ENCODE results near the gene TST. TPM values are rescaled to one million over a fixed set of nuclear protein-coding genes. Genes with fewer than 3 reads are reported as not detected.

The TST gene
- total RNA-seq, 4 donors from 2014 or later, result 42.2 to 66.5 (median 51.9) TPM

GRCh38 chr22:36977947-36978660 lies 41.1 kb downstream of the TST start:
- TF ChIP-seq POLR2A (IDR thresholded peaks at IDR 0.05), result no peak
- peak; percentile 85 to 94 (median 89) for TF ChIP-seq CTCF (IDR thresholded peaks at IDR 0.05 in 4 of 5, conservative IDR thresholded peaks at IDR 0.05 in 1 of 5)
- Histone ChIP-seq H3K27ac (no peak overlapping the region), H3K36me3 (no peaks in the 10 kb centered on the region), H3K9me3 (no peaks in the 10 kb centered on the region), H3K27me3 (peaks cover 1 to 15% (median 2%) of the 10 kb centered on the region in 3 donors), H3K4me1 (peaks cover 0 to 5% of the 10 kb centered on the region in 2 donors), H3K4me3 (peak overlapping the region; percentile 47 to 51 (median 50))
- DNase-seq, result peak; percentile 79 to 80
- intact Hi-C loops (cut with DNase I; ENCODE audit: low total_unique reads), result loop anchor here (1.0 to 2.0 kb wide), 5 partner anchors 41 to 221 kb away; partner anchors contain the start of genes MPST and TST
- in situ Hi-C loops (cut with MboI; ENCODE audit: low sequenced_read_pairs in 4 of 4), result loop anchor here in 3 of 4 donors (10.0 to 25.0 kb wide), 4 partner anchors 123 to 203 kb away; partner anchors contain the start of gene IFT27 (in 2 of the 3)
- peak; percentile 92 to 94 for ATAC-seq

GRCh38 chr22:36977401-36977861 lies 41.8 kb downstream of the TST start:
- no peak for TF ChIP-seq POLR2A (IDR thresholded peaks at IDR 0.05)
- TF ChIP-seq CTCF (IDR thresholded peaks at IDR 0.05 in 4 of 5, conservative IDR thresholded peaks at IDR 0.05 in 1 of 5), result no peak
- in situ Hi-C loops (cut with MboI; ENCODE audit: low sequenced_read_pairs in 4 of 4), result loop anchor here in 3 of 4 donors (10.0 to 25.0 kb wide), 4 partner anchors 123 to 203 kb away; partner anchors contain the start of gene IFT27 (in 2 of the 3)
- Histone ChIP-seq H3K36me3 (no peaks in the 10 kb centered on the region), H3K9me3 (no peaks in the 10 kb centered on the region), H3K4me1 (peaks cover 0 to 5% of the 10 kb centered on the region in 2 donors), H3K4me3 (peak overlapping the region; percentile 47 to 51 (median 50)), H3K27me3 (peaks cover 0 to 8% (median under 1%) of the 10 kb centered on the region in 3 donors), H3K27ac (no peak overlapping the region)
- DNase-seq (peak in 1 of 2 donors; percentile 35), ATAC-seq (peak in 1 of 2 donors; percentile 54)
- intact Hi-C loops (cut with DNase I; ENCODE audit: low total_unique reads), result no loop called here

DNA sequence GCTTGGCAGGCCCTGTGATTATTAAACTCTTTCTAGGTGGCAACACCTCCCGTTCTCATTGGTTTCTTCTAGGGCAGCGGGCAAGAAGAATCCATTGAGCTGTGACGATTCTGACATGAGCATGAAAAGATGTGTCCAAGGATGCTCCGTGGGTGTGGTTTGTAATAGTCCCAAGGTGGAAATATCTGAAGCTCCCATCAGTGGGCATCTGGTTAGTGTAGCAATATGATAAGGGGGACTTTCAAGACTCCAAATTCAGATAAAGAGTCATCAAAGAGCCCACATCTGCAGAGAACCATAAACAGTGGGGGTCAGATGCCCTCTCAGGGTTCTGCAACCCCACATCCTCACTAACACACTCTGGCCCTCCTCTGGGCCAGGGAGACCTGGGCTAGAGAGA lies 42.6 kb downstream of the TST start:
- TF ChIP-seq CTCF (IDR thresholded peaks at IDR 0.05 in 4 of 5, conservative IDR thresholded peaks at IDR 0.05 in 1 of 5) (no peak), POLR2A (IDR thresholded peaks at IDR 0.05) (no peak)
- H3K9me3 ChIP-seq, result no peaks in the 10 kb centered on the region
- H3K4me3 ChIP-seq, result no peak overlapping the region
- DNase-seq, result no peak
- in situ Hi-C loops (cut with MboI; ENCODE audit: low sequenced_read_pairs in 4 of 4) (loop anchor here in 3 of 4 donors (10.0 to 25.0 kb wide), 4 partner anchors 122 to 202 kb away; partner anchors contain the start of gene IFT27 (in 2 of the 3)), intact Hi-C loops (cut with DNase I; ENCODE audit: low total_unique reads) (no loop called here)
- H3K4me1 ChIP-seq, result peaks cover 0 to 5% of the 10 kb centered on the region in 2 donors
- no peak overlapping the region for H3K27ac ChIP-seq
- no peak for ATAC-seq
- H3K36me3 ChIP-seq, result no peaks in the 10 kb centered on the region
- peaks cover 0 to 8% (median 0%) of the 10 kb centered on the region in 3 donors for H3K27me3 ChIP-seq

GRCh38 chr22:36971341-36972125 lies 47.7 kb downstream of the TST start:
- Histone ChIP-seq H3K27me3 (no peaks in the 10 kb centered on the region), H3K4me3 (no peak overlapping the region), H3K27ac (no peak overlapping the region), H3K36me3 (no peaks in the 10 kb centered on the region), H3K9me3 (no peaks in the 10 kb centered on the region), H3K4me1 (no peaks in the 10 kb centered on the region)
- ATAC-seq (no peak), DNase-seq (no peak)
- intact Hi-C loops (cut with DNase I; ENCODE audit: low total_unique reads), result no loop called here
- in situ Hi-C loops (cut with MboI; ENCODE audit: low sequenced_read_pairs in 4 of 4), result loop anchor here in 3 of 4 donors (10.0 to 25.0 kb wide), 4 partner anchors 117 to 197 kb away; partner anchors contain the start of gene IFT27 (in 2 of the 3)
- TF ChIP-seq POLR2A (IDR thresholded peaks at IDR 0.05) (no peak), CTCF (IDR thresholded peaks at IDR 0.05 in 4 of 5, conservative IDR thresholded peaks at IDR 0.05 in 1 of 5) (no peak)

Data from gastrocnemius medialis (tissue), 4 donors.